ENCODE measurements around the gene RPS25.
"Not testable (repeated sequence)": the region's sequence is repeated elsewhere in the genome, so short reads cannot be mapped to it uniquely, and the experiment has no call there.

The RPS25 gene

DNA sequence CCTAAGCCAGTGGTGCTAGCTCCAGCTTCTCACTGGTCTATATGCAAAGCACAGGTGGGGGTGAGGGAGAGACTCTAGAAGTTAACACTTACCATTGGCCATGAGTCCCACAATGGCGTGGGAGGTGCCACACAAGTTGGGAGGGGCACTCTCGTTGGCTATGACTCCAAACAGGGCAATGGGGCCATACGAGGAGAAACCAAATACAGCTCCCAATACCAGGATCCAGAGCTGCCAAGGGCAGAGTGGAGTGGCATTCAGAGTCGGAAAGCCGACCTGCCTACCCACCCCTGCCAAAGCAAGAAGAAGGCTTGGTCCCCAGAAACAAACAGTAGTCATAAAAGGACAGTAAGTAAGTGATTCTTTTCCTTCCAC lies 6.9 kb upstream of the RPS25 start:
- no peak overlapping the region for H3K4me3 ChIP-seq (ENCODE audit: low read length)
- no peaks in the 10 kb centered on the region for H3K27me3 ChIP-seq (ENCODE audit: insufficient read depth, low read length)
- no peaks in the 10 kb centered on the region for H3K9me3 ChIP-seq (ENCODE audit: insufficient read depth, low read depth, low read length)
- H3K27ac ChIP-seq (ENCODE audit: low read length) = no peak overlapping the region
- H3K4me1 ChIP-seq (ENCODE audit: insufficient read depth, low read length) = peaks cover 11% of the 10 kb centered on the region
- no peak overlapping the region for H3K9ac ChIP-seq (ENCODE audit: low read depth, low read length)
- peaks cover 84% of the 10 kb centered on the region for H3K36me3 ChIP-seq (ENCODE audit: insufficient read depth, low read depth, low read length)

DNA sequence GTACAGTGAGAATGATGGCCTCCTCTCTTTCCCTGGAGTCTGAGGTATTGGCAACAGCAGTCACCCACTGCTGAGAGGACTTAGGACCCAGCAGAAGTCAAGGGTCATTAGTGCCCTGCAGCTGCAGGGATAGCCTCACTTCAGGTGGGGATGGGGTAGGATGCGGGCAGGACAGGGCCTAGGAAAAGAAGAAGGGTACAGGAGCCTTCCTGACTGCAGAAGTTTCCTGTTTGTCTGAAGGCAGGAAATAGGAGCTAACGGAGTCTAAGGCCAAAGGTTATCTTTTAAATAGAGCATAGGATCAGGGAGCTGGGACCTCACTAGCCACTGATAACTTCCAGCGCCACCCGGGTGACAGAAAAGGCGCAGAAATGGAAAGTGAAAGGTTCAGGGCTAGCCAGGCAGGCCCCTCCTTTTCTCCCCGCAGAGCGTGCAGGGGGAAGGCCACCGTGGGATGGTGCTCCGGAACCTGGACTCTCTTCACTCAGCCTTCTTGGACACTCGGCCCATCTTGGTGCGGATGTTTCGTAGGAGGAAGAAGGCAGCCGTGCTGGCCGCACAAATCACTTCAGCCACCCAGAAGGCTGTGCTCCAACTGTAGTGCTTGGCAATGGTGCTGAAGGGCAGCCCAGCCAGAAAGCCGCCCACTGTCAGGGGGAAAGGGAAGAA lies 6.4 kb upstream of the RPS25 start:
- H3K27me3 ChIP-seq (ENCODE audit: insufficient read depth, low read length) = no peaks in the 10 kb centered on the region
- peaks cover 12% of the 10 kb centered on the region for H3K4me1 ChIP-seq (ENCODE audit: insufficient read depth, low read length)
- H3K9me3 ChIP-seq (ENCODE audit: insufficient read depth, low read depth, low read length) = no peaks in the 10 kb centered on the region
- no peak overlapping the region for H3K27ac ChIP-seq (ENCODE audit: low read length)
- H3K36me3 ChIP-seq (ENCODE audit: insufficient read depth, low read depth, low read length) = peaks cover 87% of the 10 kb centered on the region
- H3K9ac ChIP-seq (ENCODE audit: low read depth, low read length) = no peak overlapping the region
- H3K4me3 ChIP-seq (ENCODE audit: low read length) = no peak overlapping the region

DNA sequence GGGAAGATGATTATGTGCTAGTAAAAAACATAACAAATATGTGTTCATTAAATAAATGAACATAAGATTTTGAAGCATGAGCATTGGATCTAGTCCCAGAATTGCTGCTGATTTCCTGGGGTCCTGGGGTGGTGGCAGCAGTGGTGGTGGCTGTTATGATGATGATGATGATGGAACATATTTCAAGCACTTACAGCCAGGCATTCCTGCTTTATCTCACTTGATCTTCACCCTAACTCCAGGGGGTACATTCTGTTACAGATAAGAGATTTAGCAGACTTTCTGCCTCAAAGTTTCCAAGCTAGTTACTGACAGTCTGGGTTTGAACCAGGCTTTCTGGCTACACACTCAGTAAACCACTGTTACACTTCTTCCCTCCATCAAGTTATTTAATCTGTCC lies 5.6 kb upstream of the RPS25 start:
- H3K27ac ChIP-seq (ENCODE audit: low read length) = no peak overlapping the region
- H3K4me1 ChIP-seq (ENCODE audit: insufficient read depth, low read length) = peaks cover 5% of the 10 kb centered on the region; the same call in 1 of the 2 replicates
- no peaks in the 10 kb centered on the region for H3K27me3 ChIP-seq (ENCODE audit: insufficient read depth, low read length)
- H3K4me3 ChIP-seq (ENCODE audit: low read length) = no peak overlapping the region
- peaks cover 83% of the 10 kb centered on the region for H3K36me3 ChIP-seq (ENCODE audit: insufficient read depth, low read depth, low read length)
- no peak overlapping the region for H3K9ac ChIP-seq (ENCODE audit: low read depth, low read length)
- H3K9me3 ChIP-seq (ENCODE audit: insufficient read depth, low read depth, low read length) = no peaks in the 10 kb centered on the region

DNA sequence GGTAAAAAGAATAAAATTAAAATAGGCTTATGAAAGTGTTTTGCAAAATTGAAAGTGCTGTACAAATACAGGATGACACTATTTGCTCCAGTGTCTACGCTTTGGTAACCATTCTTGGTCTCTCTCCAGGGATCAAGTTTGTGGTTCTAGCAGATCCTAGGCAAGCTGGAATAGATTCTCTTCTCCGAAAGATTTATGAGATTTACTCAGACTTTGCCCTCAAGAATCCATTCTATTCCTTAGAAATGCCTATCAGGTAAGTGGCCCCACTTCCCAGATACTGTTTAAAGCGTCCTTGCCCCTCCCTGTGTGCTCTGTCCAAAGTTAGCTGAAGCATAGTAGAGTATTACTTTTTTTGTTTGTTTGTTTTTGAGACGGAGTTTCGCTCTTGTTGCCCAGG lies 3.5 kb upstream of the RPS25 start:
- H3K4me3 ChIP-seq (ENCODE audit: low read length) = no peak overlapping the region
- peaks cover 76% of the 10 kb centered on the region for H3K36me3 ChIP-seq (ENCODE audit: insufficient read depth, low read depth, low read length)
- H3K27ac ChIP-seq (ENCODE audit: low read length) = no peak overlapping the region
- no peaks in the 10 kb centered on the region for H3K27me3 ChIP-seq (ENCODE audit: insufficient read depth, low read length)
- H3K4me1 ChIP-seq (ENCODE audit: insufficient read depth, low read length) = peaks cover 7% of the 10 kb centered on the region
- no peak overlapping the region for H3K9ac ChIP-seq (ENCODE audit: low read depth, low read length)
- no peaks in the 10 kb centered on the region for H3K9me3 ChIP-seq (ENCODE audit: insufficient read depth, low read depth, low read length)

DNA sequence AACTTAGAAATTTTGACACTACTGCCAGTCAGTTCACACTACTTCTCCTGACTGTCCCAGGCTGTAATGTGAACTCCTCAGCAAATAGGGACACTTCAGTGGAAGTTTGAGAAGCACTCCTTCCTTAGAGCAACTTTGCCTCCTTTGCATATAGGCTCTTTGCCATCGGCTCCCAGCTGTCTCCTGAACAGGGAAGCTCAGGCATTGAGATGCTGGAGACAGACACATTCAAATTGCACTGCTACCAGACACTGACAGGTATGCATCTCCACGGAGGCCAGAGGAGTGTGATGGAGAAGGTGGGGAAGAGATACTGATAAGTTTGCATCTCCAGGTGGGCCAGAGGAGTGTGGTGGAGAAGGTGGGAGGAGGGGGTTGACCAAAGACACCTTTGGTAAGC lies 1.9 kb upstream of the RPS25 start:
- Histone ChIP-seq H3K27me3 (ENCODE audit: insufficient read depth, low read length) (no peaks in the 10 kb centered on the region), H3K9ac (ENCODE audit: low read depth, low read length) (peak overlapping the region; percentile 99; the same call in 1 of the 2 replicates), H3K27ac (ENCODE audit: low read length) (no peak overlapping the region), H3K4me1 (ENCODE audit: insufficient read depth, low read length) (peaks cover 10% of the 10 kb centered on the region), H3K36me3 (ENCODE audit: insufficient read depth, low read depth, low read length) (peaks cover 77% of the 10 kb centered on the region), H3K4me3 (ENCODE audit: low read length) (peak overlapping the region; percentile 85), H3K9me3 (ENCODE audit: insufficient read depth, low read depth, low read length) (no peaks in the 10 kb centered on the region)

DNA sequence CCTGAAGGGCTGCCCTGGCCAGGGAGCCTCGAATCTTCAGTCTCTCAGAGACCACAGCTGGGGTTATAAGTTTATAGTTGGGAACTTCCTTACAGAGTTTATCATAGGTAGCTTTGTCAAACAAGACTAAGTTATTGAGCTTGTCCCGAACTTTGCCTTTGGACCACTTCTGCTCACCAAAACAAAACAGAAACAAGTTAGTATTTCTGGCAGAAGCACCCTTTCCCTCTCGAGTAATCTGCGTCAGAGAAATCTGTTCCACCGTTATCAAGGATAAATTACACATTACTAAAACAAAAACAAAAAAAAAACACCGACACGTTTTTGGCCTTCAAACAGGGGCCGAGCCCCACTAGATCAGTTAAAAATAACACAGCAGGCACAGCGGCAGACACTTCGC lies 766 bp downstream of the RPS25 start:
- Histone ChIP-seq H3K27ac (ENCODE audit: low read length) (peak overlapping the region; percentile 96), H3K4me3 (ENCODE audit: low read length) (peak overlapping the region; percentile 85), H3K9ac (ENCODE audit: low read depth, low read length) (peak overlapping the region; percentile 99), H3K36me3 (ENCODE audit: insufficient read depth, low read depth, low read length) (peaks cover 73% of the 10 kb centered on the region)
- not testable (repeated sequence) for H3K27me3 ChIP-seq (ENCODE audit: insufficient read depth, low read length); H3K9me3 ChIP-seq (ENCODE audit: insufficient read depth, low read depth, low read length); H3K4me1 ChIP-seq (ENCODE audit: insufficient read depth, low read length)

DNA sequence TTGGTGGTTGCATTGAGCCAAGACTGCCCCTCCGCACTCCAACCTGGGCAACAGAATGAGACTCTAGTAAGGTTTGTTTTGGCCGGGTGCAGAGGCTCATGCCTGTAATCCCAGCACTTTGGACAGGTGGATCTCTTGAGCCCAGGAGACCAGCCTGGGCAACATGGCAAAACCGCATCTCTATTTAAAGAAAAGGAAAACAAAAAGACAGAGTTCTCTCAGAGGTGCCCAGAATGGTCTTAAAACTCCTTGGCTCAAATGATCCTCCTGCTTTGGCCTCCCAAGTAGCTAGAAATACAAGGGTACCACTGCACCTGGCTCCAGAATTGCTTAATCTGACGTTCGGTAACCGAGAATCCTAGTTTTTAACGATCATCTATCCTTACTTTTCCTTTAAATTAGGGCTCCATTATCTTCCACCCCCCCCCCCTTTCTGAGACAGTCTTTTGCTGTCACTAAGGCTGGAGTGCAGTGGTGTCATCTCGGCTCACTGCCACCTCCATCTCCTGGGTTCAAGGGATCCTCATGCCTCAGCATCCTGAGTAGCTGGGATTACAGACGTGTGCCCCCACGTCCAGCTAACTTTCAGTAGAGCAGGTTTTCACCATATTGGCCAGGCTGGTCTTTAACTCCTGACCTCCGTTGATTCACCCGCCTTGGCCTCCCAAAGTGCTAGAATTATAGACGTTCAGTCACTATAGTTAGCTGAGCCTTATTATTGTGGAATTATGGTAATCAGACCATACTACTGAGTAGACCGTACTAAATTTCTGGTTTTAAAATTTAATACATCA lies 1.7 kb downstream of the RPS25 start:
- Histone ChIP-seq H3K4me1 (ENCODE audit: insufficient read depth, low read length) (peaks cover 10% of the 10 kb centered on the region), H3K36me3 (ENCODE audit: insufficient read depth, low read depth, low read length) (peaks cover 73% of the 10 kb centered on the region), H3K27ac (ENCODE audit: low read length) (no peak overlapping the region), H3K9me3 (ENCODE audit: insufficient read depth, low read depth, low read length) (no peaks in the 10 kb centered on the region), H3K9ac (ENCODE audit: low read depth, low read length) (peak overlapping the region; percentile 99; the same call in 1 of the 2 replicates), H3K4me3 (ENCODE audit: low read length) (peak overlapping the region; percentile 85), H3K27me3 (ENCODE audit: insufficient read depth, low read length) (no peaks in the 10 kb centered on the region)

DNA sequence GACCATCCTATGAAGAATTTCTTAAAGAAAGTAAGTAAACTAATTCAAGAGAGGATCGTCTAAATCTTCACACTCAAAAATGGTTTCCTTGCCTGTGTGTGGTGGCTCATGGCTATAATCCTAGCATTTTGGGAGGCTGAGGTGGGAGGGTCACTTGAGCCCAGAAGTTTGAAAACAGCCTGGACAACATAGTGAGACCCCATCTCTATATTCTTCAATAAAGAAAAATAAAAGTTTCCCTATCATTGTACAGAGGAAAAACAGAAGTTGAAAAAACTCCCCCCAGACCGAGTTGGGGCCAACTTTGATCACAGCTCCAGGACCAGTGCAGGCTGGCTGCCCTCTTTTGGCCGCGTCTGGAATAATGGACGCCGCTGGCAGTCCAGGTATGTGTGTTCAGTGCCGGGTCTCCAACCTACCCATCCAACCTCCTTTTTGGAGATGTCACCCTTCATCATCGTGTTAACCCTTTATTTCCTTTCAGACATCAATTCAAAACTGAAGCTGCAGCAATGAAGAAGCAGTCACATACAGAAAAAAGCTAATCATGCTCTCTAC lies 3.0 kb downstream of the RPS25 start:
- Histone ChIP-seq H3K9ac (ENCODE audit: low read depth, low read length) (no peak overlapping the region), H3K36me3 (ENCODE audit: insufficient read depth, low read depth, low read length) (peaks cover 77% of the 10 kb centered on the region), H3K4me3 (ENCODE audit: low read length) (no peak overlapping the region), H3K27me3 (ENCODE audit: insufficient read depth, low read length) (no peaks in the 10 kb centered on the region), H3K9me3 (ENCODE audit: insufficient read depth, low read depth, low read length) (no peaks in the 10 kb centered on the region), H3K4me1 (ENCODE audit: insufficient read depth, low read length) (peaks cover 10% of the 10 kb centered on the region), H3K27ac (ENCODE audit: low read length) (no peak overlapping the region)

DNA sequence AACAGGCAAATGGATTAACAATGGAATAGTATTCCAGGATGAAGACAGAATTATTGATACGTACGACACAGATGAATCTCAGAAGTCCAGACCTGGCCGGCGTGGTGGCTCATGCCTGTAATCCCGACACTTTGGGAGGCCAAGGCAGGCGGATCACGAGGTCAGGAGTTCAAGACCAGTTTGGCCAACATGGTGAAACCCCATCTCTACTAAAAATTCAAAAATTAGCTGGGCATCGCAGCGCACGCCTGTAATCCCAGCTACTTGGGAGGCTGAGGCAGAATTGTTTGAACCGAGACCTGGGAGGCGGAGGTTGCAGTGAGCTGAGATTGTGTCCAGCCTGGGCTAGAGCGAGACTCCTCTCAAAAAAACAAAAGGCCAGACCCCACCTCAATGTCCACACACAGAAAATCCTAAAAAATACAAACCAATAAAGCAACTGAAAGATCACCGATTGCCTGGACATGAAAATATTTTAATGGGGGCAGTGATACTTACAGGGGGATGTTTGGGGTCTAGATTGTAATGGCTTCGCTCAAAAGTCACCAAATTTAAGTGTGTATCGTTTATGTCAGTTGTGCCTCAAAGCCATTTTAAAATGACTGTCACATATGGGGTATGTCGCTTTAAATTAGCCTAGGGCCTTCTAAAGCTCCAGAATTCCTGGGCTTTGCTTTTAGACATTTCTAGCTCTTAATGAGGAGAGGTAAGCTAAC lies 3.8 kb downstream of the RPS25 start:
- H3K36me3 ChIP-seq (ENCODE audit: insufficient read depth, low read depth, low read length) = peaks cover 81% of the 10 kb centered on the region
- no peak overlapping the region for H3K4me3 ChIP-seq (ENCODE audit: low read length)
- H3K9ac ChIP-seq (ENCODE audit: low read depth, low read length) = no peak overlapping the region
- no peak overlapping the region for H3K27ac ChIP-seq (ENCODE audit: low read length)
- H3K27me3 ChIP-seq (ENCODE audit: insufficient read depth, low read length) = no peaks in the 10 kb centered on the region
- H3K9me3 ChIP-seq (ENCODE audit: insufficient read depth, low read depth, low read length) = no peaks in the 10 kb centered on the region
- H3K4me1 ChIP-seq (ENCODE audit: insufficient read depth, low read length) = peaks cover 5% of the 10 kb centered on the region; the same call in 1 of the 2 replicates

DNA sequence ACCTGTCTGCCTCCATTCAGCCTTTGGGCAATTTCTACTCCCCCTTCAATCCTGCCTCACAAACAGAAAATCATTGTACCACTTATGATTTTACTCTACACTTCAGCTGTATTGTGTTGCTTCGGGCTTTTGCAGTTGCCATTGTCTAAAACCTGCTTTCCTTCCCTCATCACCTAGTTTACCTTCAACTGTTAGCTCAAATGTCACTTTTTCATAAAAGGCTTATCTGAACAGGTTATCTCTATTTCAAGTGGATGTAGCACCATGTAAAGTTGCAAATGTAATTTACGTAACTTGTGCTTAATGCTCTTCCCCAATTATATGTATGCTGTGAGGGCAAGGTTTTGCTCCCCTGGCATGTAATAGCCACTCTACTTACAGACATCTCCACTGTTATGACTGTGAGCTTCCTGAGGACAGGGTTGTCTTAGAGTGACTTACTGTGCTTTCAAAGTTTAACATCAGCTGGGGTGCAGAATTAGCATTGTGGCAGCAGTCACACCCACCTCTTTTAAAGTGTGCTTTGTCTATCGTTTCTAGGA lies 5.4 kb downstream of the RPS25 start:
- no peaks in the 10 kb centered on the region for H3K27me3 ChIP-seq (ENCODE audit: insufficient read depth, low read length)
- H3K9me3 ChIP-seq (ENCODE audit: insufficient read depth, low read depth, low read length) = no peaks in the 10 kb centered on the region
- H3K27ac ChIP-seq (ENCODE audit: low read length) = no peak overlapping the region
- H3K9ac ChIP-seq (ENCODE audit: low read depth, low read length) = no peak overlapping the region
- no peak overlapping the region for H3K4me3 ChIP-seq (ENCODE audit: low read length)
- H3K36me3 ChIP-seq (ENCODE audit: insufficient read depth, low read depth, low read length) = peaks cover 91% of the 10 kb centered on the region
- H3K4me1 ChIP-seq (ENCODE audit: insufficient read depth, low read length) = peaks cover 5% of the 10 kb centered on the region; the same call in 1 of the 2 replicates

DNA sequence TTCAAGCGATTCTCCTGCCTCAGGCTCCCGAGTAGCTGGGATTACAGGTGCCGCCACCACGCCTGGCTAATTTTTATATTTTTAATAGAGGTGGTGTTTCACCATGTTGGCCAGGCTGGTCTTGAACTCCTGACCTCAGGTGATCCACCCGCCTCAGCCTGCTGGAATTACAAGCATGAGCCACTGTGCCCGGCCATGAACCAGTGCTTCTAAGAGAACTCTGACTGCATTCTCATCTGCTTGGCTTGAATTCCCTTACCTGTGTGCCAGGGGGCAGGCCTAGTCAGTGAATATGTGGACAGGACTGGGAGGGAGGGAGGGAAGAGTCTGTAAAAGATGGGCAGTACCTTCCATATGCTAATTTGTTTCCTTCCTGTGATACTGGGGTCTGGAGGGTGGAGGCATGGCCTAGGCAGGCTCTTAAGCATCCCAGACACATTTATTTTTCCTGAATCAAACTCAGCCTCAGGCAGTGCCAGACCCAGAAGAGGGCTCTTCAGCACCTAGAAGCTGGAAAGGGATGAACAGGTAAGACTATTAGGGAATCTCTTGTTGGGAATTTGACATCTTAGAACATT lies 6.6 kb downstream of the RPS25 start:
- H3K9ac ChIP-seq (ENCODE audit: low read depth, low read length) = no peak overlapping the region
- H3K36me3 ChIP-seq (ENCODE audit: insufficient read depth, low read depth, low read length) = peaks cover 90% of the 10 kb centered on the region
- H3K27ac ChIP-seq (ENCODE audit: low read length) = no peak overlapping the region
- no peaks in the 10 kb centered on the region for H3K27me3 ChIP-seq (ENCODE audit: insufficient read depth, low read length)
- H3K4me3 ChIP-seq (ENCODE audit: low read length) = no peak overlapping the region
- H3K4me1 ChIP-seq (ENCODE audit: insufficient read depth, low read length) = peaks cover 2% of the 10 kb centered on the region; the same call in 1 of the 2 replicates
- no peaks in the 10 kb centered on the region for H3K9me3 ChIP-seq (ENCODE audit: insufficient read depth, low read depth, low read length)

Data from iPS-20b (cell line).